OCI-LY7 (cell line): ENCODE measurements around the gene SDF4.

ENCODE experiments used
- CTCF ChIP-seq: fragments of 200-600 bp; sonication (generic); conservative IDR thresholded peaks from 2 replicates; pipeline ENCODE4 v1.5.1; 2014; ENCODE audit warnings: mild to moderate bottlenecking, antibody characterized with exemption, low read length, moderate library complexity, mixed read lengths
- EZH2phosphoT487 ChIP-seq: fragments of 200-600 bp; sonication (generic); IDR thresholded peaks from 2 replicates; pipeline ENCODE4 v1.6.1; 2018; ENCODE audit warnings: low read depth, borderline replicate concordance, mild to moderate bottlenecking, mixed run types, antibody characterized with exemption, low read length, moderate library complexity, mixed read lengths

- no peak for TF ChIP-seq CTCF
- no peak for TF ChIP-seq EZH2phosphoT487
Measured at GRCh38 chr1:1244192-1244811, 12.5 kb upstream of the SDF4 start.
